ENCODE measurements around the gene GATAD2A. TPM values are rescaled to one million over a fixed set of nuclear protein-coding genes. Genes with fewer than 3 reads are reported as not detected.

GATAD2A gene
- total and polyA plus RNA-seq, 9 of the 15 experiments (the other 6 are each of a cell fraction or from before 2014, with no cell fraction given): 2.4 to 226 (median 44.2) TPM

DNA sequence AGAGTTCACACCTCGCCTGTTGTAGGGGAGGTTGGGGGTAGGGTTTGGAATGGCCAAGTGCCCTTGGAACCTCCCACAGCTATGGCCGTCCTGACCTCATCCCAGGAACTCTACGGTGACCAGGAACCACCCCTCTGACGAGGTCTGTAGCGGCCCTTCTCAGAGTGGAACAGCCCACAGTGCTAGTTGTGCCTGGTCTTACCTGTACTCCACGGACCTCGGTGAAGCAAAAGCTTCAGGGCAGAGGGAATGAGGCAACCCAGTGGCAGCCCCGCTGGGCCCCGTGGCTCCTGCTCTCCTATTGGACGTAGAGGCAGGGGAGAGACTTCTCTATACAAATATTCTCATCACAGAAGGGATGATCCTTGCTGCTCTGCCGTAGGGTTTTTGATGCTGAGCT, 102.7 kb downstream of the GATAD2A start (continued):
- TF ChIP-seq POLR2A (conservative IDR thresholded peaks at IDR 0.05) (peak; percentile 52; the same call in 1 of the 2 replicates), SMARCC2 (IDR thresholded peaks at IDR 0.05; ENCODE audit: low read depth) (no peak), CBFB (CRISPR knock-in tag; IDR thresholded peaks at IDR 0.05) (no peak), HNRNPK (IDR thresholded peaks at IDR 0.05; ENCODE audit: low read depth, low read length, poor library complexity, severe bottlenecking) (no peak), CBX1 (IDR thresholded peaks at IDR 0.05; ENCODE audit: low read depth) (no peak), GTF2E2 (tag; IDR thresholded peaks at IDR 0.05) (no peak), YBX1 (IDR thresholded peaks at IDR 0.05) (no peak), ELF4 (CRISPR knock-in tag; IDR thresholded peaks at IDR 0.05) (no peak), SP2 (IDR thresholded peaks at IDR 0.05; ENCODE audit: extremely low read depth, low read depth, low read length, poor library complexity, severe bottlenecking) (no peak), MCM2 (IDR thresholded peaks at IDR 0.05; ENCODE audit: low read depth) (no peak), CBX3 (IDR thresholded peaks at IDR 0.05; ENCODE audit: borderline replicate concordance in 1 of 2, low read length in 2 of 2) (no peak), ZBTB1 (CRISPR knock-in tag; IDR thresholded peaks at IDR 0.05; ENCODE audit: borderline replicate concordance, low read depth) (no peak), ATF1 (CRISPR knock-in tag; IDR thresholded peaks at IDR 0.05) (no peak), ATF1 (tag; IDR thresholded peaks at IDR 0.05) (no peak), RBM15 (IDR thresholded peaks at IDR 0.05; ENCODE audit: insufficient read depth, low read length) (no peak), RBFOX2 (IDR thresholded peaks at IDR 0.05; ENCODE audit: low read depth, low read length) (no peak), ZNF551 (CRISPR knock-in tag; IDR thresholded peaks at IDR 0.05) (no peak), ZNF24 (IDR thresholded peaks at IDR 0.05) (no peak), XRCC4 (IDR thresholded peaks at IDR 0.05; ENCODE audit: extremely low read depth, insufficient read depth, insufficient read length) (no peak), HDAC6 (IDR thresholded peaks at IDR 0.05; ENCODE audit: low read depth, low read length) (no peak), FOXM1 (IDR thresholded peaks at IDR 0.05; ENCODE audit: low read depth) (no peak), FOXM1 (CRISPR knock-in tag; IDR thresholded peaks at IDR 0.05; ENCODE audit: low read depth) (no peak), POLR2G (IDR thresholded peaks at IDR 0.05; ENCODE audit: low read depth, low read length) (peak; percentile 17; the same call in 1 of the 2 replicates)
- TF ChIP-seq, protein P1, sequence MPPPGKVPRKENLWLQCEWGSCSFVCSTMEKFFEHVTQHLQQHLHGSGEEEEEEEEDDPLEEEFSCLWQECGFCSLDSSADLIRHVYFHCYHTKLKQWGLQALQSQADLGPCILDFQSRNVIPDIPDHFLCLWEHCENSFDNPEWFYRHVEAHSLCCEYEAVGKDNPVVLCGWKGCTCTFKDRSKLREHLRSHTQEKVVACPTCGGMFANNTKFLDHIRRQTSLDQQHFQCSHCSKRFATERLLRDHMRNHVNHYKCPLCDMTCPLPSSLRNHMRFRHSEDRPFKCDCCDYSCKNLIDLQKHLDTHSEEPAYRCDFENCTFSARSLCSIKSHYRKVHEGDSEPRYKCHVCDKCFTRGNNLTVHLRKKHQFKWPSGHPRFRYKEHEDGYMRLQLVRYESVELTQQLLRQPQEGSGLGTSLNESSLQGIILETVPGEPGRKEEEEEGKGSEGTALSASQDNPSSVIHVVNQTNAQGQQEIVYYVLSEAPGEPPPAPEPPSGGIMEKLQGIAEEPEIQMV (tag; conservative IDR thresholded peaks at IDR 0.05; ENCODE audit: low read depth): no peak
- TF ChIP-seq, protein P2, sequence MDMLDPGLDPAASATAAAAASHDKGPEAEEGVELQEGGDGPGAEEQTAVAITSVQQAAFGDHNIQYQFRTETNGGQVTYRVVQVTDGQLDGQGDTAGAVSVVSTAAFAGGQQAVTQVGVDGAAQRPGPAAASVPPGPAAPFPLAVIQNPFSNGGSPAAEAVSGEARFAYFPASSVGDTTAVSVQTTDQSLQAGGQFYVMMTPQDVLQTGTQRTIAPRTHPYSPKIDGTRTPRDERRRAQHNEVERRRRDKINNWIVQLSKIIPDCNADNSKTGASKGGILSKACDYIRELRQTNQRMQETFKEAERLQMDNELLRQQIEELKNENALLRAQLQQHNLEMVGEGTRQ (CRISPR knock-in tag; IDR thresholded peaks at IDR 0.05): no peak
- TF ChIP-seq, protein P3, sequence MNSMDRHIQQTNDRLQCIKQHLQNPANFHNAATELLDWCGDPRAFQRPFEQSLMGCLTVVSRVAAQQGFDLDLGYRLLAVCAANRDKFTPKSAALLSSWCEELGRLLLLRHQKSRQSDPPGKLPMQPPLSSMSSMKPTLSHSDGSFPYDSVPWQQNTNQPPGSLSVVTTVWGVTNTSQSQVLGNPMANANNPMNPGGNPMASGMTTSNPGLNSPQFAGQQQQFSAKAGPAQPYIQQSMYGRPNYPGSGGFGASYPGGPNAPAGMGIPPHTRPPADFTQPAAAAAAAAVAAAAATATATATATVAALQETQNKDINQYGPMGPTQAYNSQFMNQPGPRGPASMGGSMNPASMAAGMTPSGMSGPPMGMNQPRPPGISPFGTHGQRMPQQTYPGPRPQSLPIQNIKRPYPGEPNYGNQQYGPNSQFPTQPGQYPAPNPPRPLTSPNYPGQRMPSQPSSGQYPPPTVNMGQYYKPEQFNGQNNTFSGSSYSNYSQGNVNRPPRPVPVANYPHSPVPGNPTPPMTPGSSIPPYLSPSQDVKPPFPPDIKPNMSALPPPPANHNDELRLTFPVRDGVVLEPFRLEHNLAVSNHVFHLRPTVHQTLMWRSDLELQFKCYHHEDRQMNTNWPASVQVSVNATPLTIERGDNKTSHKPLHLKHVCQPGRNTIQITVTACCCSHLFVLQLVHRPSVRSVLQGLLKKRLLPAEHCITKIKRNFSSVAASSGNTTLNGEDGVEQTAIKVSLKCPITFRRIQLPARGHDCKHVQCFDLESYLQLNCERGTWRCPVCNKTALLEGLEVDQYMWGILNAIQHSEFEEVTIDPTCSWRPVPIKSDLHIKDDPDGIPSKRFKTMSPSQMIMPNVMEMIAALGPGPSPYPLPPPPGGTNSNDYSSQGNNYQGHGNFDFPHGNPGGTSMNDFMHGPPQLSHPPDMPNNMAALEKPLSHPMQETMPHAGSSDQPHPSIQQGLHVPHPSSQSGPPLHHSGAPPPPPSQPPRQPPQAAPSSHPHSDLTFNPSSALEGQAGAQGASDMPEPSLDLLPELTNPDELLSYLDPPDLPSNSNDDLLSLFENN (IDR thresholded peaks at IDR 0.05; ENCODE audit: low read depth in 2 of 2, low read length in 2 of 2): no peak
